Trophoblast cell (in vitro differentiated cells and primary cell): ENCODE measurements around the gene TWSG1.

Source experiments
- DNase-seq, 2 donors: peaks; one replicate each; pipeline ENCODE4 v3.0.0-alpha.2; 2016
- H2AFZ ChIP-seq: 2 replicates; pipeline ENCODE4 v1.6.1; 2013; ENCODE audit warnings: low read length, moderate library complexity, mild to moderate bottlenecking; ENCODE audit not compliant: insufficient read depth, poor library complexity
- H2AK5ac ChIP-seq: 2 replicates; pipeline ENCODE4 v1.6.1; 2013; ENCODE audit warnings: mild to moderate bottlenecking, low read length
- H2BK120ac ChIP-seq: 2 replicates; pipeline ENCODE4 v1.6.1; 2013; ENCODE audit warnings: low read length, mild to moderate bottlenecking, moderate library complexity; ENCODE audit not compliant: insufficient read depth, poor library complexity
- H2BK12ac ChIP-seq: 2 replicates; pipeline ENCODE4 v1.6.1; 2013; ENCODE audit warnings: mild to moderate bottlenecking, low read length, moderate library complexity
- H2BK5ac ChIP-seq: 2 replicates; pipeline ENCODE4 v1.6.1; 2013; ENCODE audit warnings: low read length, low read depth, moderate library complexity, mild to moderate bottlenecking; ENCODE audit not compliant: poor library complexity
- H3K14ac ChIP-seq: 2 replicates; pipeline ENCODE4 v1.6.1; 2013; ENCODE audit warnings: mild to moderate bottlenecking, low read length
- H3K18ac ChIP-seq: 2 replicates; pipeline ENCODE4 v1.6.1; 2013; ENCODE audit warnings: mild to moderate bottlenecking, low read length
- H3K23ac ChIP-seq: 2 replicates; pipeline ENCODE4 v1.6.1; 2013; ENCODE audit warnings: low read length
- H3K27ac ChIP-seq: 2 replicates; pipeline ENCODE4 v1.5.1; 2013; ENCODE audit warnings: low read depth, mild to moderate bottlenecking, inconsistent platforms, low read length, moderate library complexity
- H3K27me3 ChIP-seq: 2 replicates; pipeline ENCODE4 v1.6.1; 2013; ENCODE audit warnings: inconsistent platforms, mild to moderate bottlenecking, low read length, moderate library complexity; ENCODE audit not compliant: insufficient read depth
- H3K36me3 ChIP-seq, 2 experiments: 1 replicate in 1 of 2; 2 replicates in 1 of 2; pipeline ENCODE4 v1.6.1; 2013; ENCODE audit warnings: low read length in 2 of 2, mild to moderate bottlenecking in 2 of 2, moderate library complexity in 1 of 2; ENCODE audit not compliant: insufficient read depth in 2 of 2, control insufficient read depth in 1 of 2
- H3K4ac ChIP-seq: 2 replicates; pipeline ENCODE4 v1.6.1; 2013; ENCODE audit warnings: low read depth, mild to moderate bottlenecking, low read length, moderate library complexity
- H3K4me1 ChIP-seq, 2 experiments: 1 replicate in 1 of 2; 2 replicates in 1 of 2; pipeline ENCODE4 v1.6.1; 2013; ENCODE audit warnings: low read length in 2 of 2, mild to moderate bottlenecking in 2 of 2, moderate library complexity in 1 of 2; ENCODE audit not compliant: insufficient read depth in 2 of 2, control insufficient read depth in 1 of 2
- H3K4me2 ChIP-seq: 2 replicates; pipeline ENCODE4 v1.6.1; 2013; ENCODE audit warnings: inconsistent platforms, mild to moderate bottlenecking, low read length, moderate library complexity
- H3K4me3 ChIP-seq: 2 replicates; pipeline ENCODE4 v1.5.1; 2013; ENCODE audit warnings: mild to moderate bottlenecking, low read depth, low read length, inconsistent platforms
- H3K79me1 ChIP-seq: one replicate; pipeline ENCODE4 v1.6.1; 2013; ENCODE audit warnings: low read length
- H3K79me2 ChIP-seq: 2 replicates; pipeline ENCODE4 v1.6.1; 2013; ENCODE audit warnings: low read length, mild to moderate bottlenecking; ENCODE audit not compliant: control insufficient read depth, insufficient read depth, poor library complexity
- H3K9ac ChIP-seq: 2 replicates; pipeline ENCODE4 v1.6.1; 2013; ENCODE audit warnings: mild to moderate bottlenecking, low read length
- H3K9me3 ChIP-seq: 2 replicates; pipeline ENCODE4 v1.6.1; 2013; ENCODE audit warnings: low read depth, mild to moderate bottlenecking, control low read depth, inconsistent platforms, low read length; ENCODE audit not compliant: insufficient read depth
- H4K12ac ChIP-seq: 2 replicates; pipeline ENCODE4 v1.6.1; 2013; ENCODE audit warnings: low read depth, mild to moderate bottlenecking, low read length, moderate library complexity
- H4K8ac ChIP-seq: 2 replicates; pipeline ENCODE4 v1.6.1; 2013; ENCODE audit warnings: low read depth, mild to moderate bottlenecking, low read length, moderate library complexity
- H4K91ac ChIP-seq: one replicate; pipeline ENCODE4 v1.6.1; 2013; ENCODE audit warnings: low read depth, mild to moderate bottlenecking, low read length, moderate library complexity
- WGBS: extraction: QIAGEN DNeasy Blood & Tissue Kit; methylation state at CpG from one replicate; pipeline ENCODE4 v1.1.7; 2013; ENCODE audit warnings: missing lambda C conversion rate; ENCODE audit not compliant: insufficient read length, insufficient coverage; ENCODE audit errors: extremely low coverage; 5-methylcytosine and 5-hydroxymethylcytosine counted together

Gene TWSG1

GRCh38 chr18:9328776-9329175, 5.8 kb upstream of the TWSG1 start:
- Histone ChIP-seq H3K18ac (no peak overlapping the region), H3K4ac (no peak overlapping the region)
- DNase-seq = no peak

GRCh38 chr18:9329471-9329870, 5.1 kb upstream of the TWSG1 start:
- H3K27ac ChIP-seq = no peak overlapping the region
- no peak overlapping the region for H4K91ac ChIP-seq
- no peak overlapping the region for H2BK5ac ChIP-seq
- no peak overlapping the region for H2BK120ac ChIP-seq
- H3K36me3 ChIP-seq = no peaks in the 10 kb centered on the region
- no peak overlapping the region for H3K23ac ChIP-seq
- no CpG with 5 or more reads among the region's 1 CpG for WGBS
- no peaks in the 10 kb centered on the region for H3K79me1 ChIP-seq
- H4K8ac ChIP-seq = no peak overlapping the region
- H4K12ac ChIP-seq = no peak overlapping the region
- H3K9ac ChIP-seq = no peak overlapping the region
- no peak overlapping the region for H3K4me3 ChIP-seq
- H2AFZ ChIP-seq = no peak overlapping the region
- H2BK12ac ChIP-seq = no peak overlapping the region
- no peaks in the 10 kb centered on the region for H3K4me1 ChIP-seq
- no peak overlapping the region for H3K18ac ChIP-seq
- no peaks in the 10 kb centered on the region for H3K79me2 ChIP-seq
- no peak overlapping the region for H3K4ac ChIP-seq
- no peak overlapping the region for H2AK5ac ChIP-seq
- no peaks in the 10 kb centered on the region for H3K9me3 ChIP-seq
- no peak overlapping the region for H3K14ac ChIP-seq
- H3K27me3 ChIP-seq = no peaks in the 10 kb centered on the region
- H3K4me2 ChIP-seq = no peak overlapping the region
- no peak for DNase-seq

More at GRCh38 chr18:9328776-9329175, 5.8 kb upstream of the TWSG1 start:
- H4K8ac ChIP-seq = no peak overlapping the region
- no peak overlapping the region for H4K12ac ChIP-seq
- no peaks in the 10 kb centered on the region for H3K79me1 ChIP-seq
- no peaks in the 10 kb centered on the region for H3K27me3 ChIP-seq
- no peaks in the 10 kb centered on the region for H3K9me3 ChIP-seq
- no peak overlapping the region for H3K4me2 ChIP-seq
- no peak overlapping the region for H2AFZ ChIP-seq
- no peaks in the 10 kb centered on the region for H3K79me2 ChIP-seq
- H3K27ac ChIP-seq = no peak overlapping the region
- H4K91ac ChIP-seq = no peak overlapping the region
- H2AK5ac ChIP-seq = no peak overlapping the region
- H3K36me3 ChIP-seq = no peaks in the 10 kb centered on the region
- H3K14ac ChIP-seq = no peak overlapping the region
- no peaks in the 10 kb centered on the region for H3K4me1 ChIP-seq
- H3K4me3 ChIP-seq = no peak overlapping the region
- H2BK120ac ChIP-seq = no peak overlapping the region
- no peak overlapping the region for H3K9ac ChIP-seq
- no peak overlapping the region for H2BK12ac ChIP-seq
- WGBS = no CpG with 5 or more reads among the region's 2 CpGs
- no peak overlapping the region for H2BK5ac ChIP-seq
- H3K23ac ChIP-seq = no peak overlapping the region

GRCh38 chr18:9330419-9330818, 4.2 kb upstream of the TWSG1 start:
- no peaks in the 10 kb centered on the region for H3K27me3 ChIP-seq
- no peaks in the 10 kb centered on the region for H3K4me1 ChIP-seq
- no peak overlapping the region for H3K9ac ChIP-seq
- no peak overlapping the region for H3K27ac ChIP-seq
- no peak overlapping the region for H4K12ac ChIP-seq
- H4K8ac ChIP-seq = no peak overlapping the region
- no peak overlapping the region for H2BK120ac ChIP-seq
- no peak overlapping the region for H3K4ac ChIP-seq
- no peak overlapping the region for H3K4me3 ChIP-seq
- no peak overlapping the region for H3K23ac ChIP-seq
- no peak overlapping the region for H2AFZ ChIP-seq
- no peak overlapping the region for H2BK5ac ChIP-seq
- H3K79me1 ChIP-seq = peaks cover 6% of the 10 kb centered on the region
- no peaks in the 10 kb centered on the region for H3K36me3 ChIP-seq
- no CpG with 5 or more reads among the region's 3 CpGs for WGBS
- H3K18ac ChIP-seq = no peak overlapping the region
- H4K91ac ChIP-seq = no peak overlapping the region
- no peak overlapping the region for H2AK5ac ChIP-seq
- no peak overlapping the region for H3K4me2 ChIP-seq
- H3K79me2 ChIP-seq = peaks cover 5% of the 10 kb centered on the region
- no peak for DNase-seq
- no peak overlapping the region for H3K14ac ChIP-seq
- H3K9me3 ChIP-seq = no peaks in the 10 kb centered on the region
- no peak overlapping the region for H2BK12ac ChIP-seq

- DNase-seq = peak; percentile 12 to 41
- H3K79me1 ChIP-seq = peaks cover 6% of the 10 kb centered on the region
- WGBS = no CpG with 5 or more reads among the region's 52 CpGs
- H2AK5ac ChIP-seq = no peak overlapping the region
- H3K27ac ChIP-seq = peak overlapping the region; percentile 3
- H3K23ac ChIP-seq = no peak overlapping the region
- H2BK12ac ChIP-seq = no peak overlapping the region
- H2BK120ac ChIP-seq = no peak overlapping the region
- H3K14ac ChIP-seq = peak overlapping the region; percentile 1
- peak overlapping the region; percentile 31 for H3K9ac ChIP-seq
- H3K18ac ChIP-seq = no peak overlapping the region
- peaks cover 5% of the 10 kb centered on the region for H3K79me2 ChIP-seq
- H3K4me1 ChIP-seq = no peaks in the 10 kb centered on the region
- peak overlapping the region; percentile 67 for H2AFZ ChIP-seq
- no peak overlapping the region for H4K12ac ChIP-seq
- no peak overlapping the region for H4K91ac ChIP-seq
- H4K8ac ChIP-seq = peak overlapping the region; percentile 4
- H3K4me3 ChIP-seq = peak overlapping the region; percentile 67
- peaks cover 1 to 2% of the 10 kb centered on the region in 2 experiments for H3K36me3 ChIP-seq
- no peak overlapping the region for H2BK5ac ChIP-seq
- peak overlapping the region; percentile 79 for H3K4me2 ChIP-seq
- no peak overlapping the region for H3K4ac ChIP-seq
- H3K9me3 ChIP-seq = no peaks in the 10 kb centered on the region
- H3K27me3 ChIP-seq = no peaks in the 10 kb centered on the region
Observed at GRCh38 chr18:9333441-9334328, 888 bp upstream of the TWSG1 start.
